Measurements from ENCODE around the gene REXO1.
"Not testable (repeated sequence)": the region's sequence is repeated elsewhere in the genome, so short reads cannot be mapped to it uniquely, and the experiment has no call there.

The REXO1 gene

GRCh38 chr19:1875646-1876495, 27.6 kb upstream of the REXO1 start:
- DNase-seq, result peak; percentile 61 to 94 (median 88)

GRCh38 chr19:1875265-1875645, 27.0 kb upstream of the REXO1 start:
- not testable (repeated sequence) for DNase-seq

GRCh38 chr19:1874554-1875185, 26.4 kb upstream of the REXO1 start:
- DNase-seq, result no peak

- DNase-seq, result peak in 47 of 58 donors; percentile 22 to 82 (median 63)
Measured at GRCh38 chr19:1873524-1874473, 25.5 kb upstream of the REXO1 start.

GRCh38 chr19:1872807-1873523, 24.7 kb upstream of the REXO1 start:
- DNase-seq, result peak in 1 of 58 donors; percentile 78

GRCh38 chr19:1871630-1872029, 23.3 kb upstream of the REXO1 start:
- DNase-seq, result no peak

- no peak for DNase-seq
Measured at GRCh38 chr19:1871140-1871597, 22.9 kb upstream of the REXO1 start.

- DNase-seq, result no peak
Measured at GRCh38 chr19:1868971-1869370, 20.7 kb upstream of the REXO1 start.

GRCh38 chr19:1867349-1867724, 19.1 kb upstream of the REXO1 start:
- DNase-seq, result no peak

- no peak for DNase-seq
Measured at GRCh38 chr19:1866693-1867348, 18.5 kb upstream of the REXO1 start.

GRCh38 chr19:1865172-1866010, 17.1 kb upstream of the REXO1 start:
- no peak for DNase-seq

GRCh38 chr19:1864480-1865171, 16.3 kb upstream of the REXO1 start:
- peak in 47 of 58 donors; percentile 19 to 69 (median 49) for DNase-seq

GRCh38 chr19:1863638-1864479, 15.6 kb upstream of the REXO1 start:
- DNase-seq, result peak; percentile 54 to 96 (median 85)

- DNase-seq, result no peak
Measured at GRCh38 chr19:1863328-1863637, 15.0 kb upstream of the REXO1 start, which contains the start of gene KLF16. Gene KLF16 (minus strand): TSS chr19:1863579. CDS start chr19:1863497, 82 bp downstream.

- no peak for DNase-seq
Measured at GRCh38 chr19:1862424-1863327, 14.4 kb upstream of the REXO1 start.

- no peak for DNase-seq
Measured at GRCh38 chr19:1862068-1862423, 13.8 kb upstream of the REXO1 start.

GRCh38 chr19:1861599-1862031, 13.3 kb upstream of the REXO1 start:
- no peak for DNase-seq
